T-helper 1 cell treated with Interleukin-12 subunit alpha and Interleukin-12 subunit beta and Interleukin-4 antibody, amounts not matched to agents 30 μg/mL and 1 μg/mL, for 36 hours (primary cell): ENCODE results near the gene CUL1.
A peak's percentile ranks its signal among the peaks of the same experiment; 100 is the strongest.
"Not testable (repeated sequence)": the region's sequence is repeated elsewhere in the genome, so short reads cannot be mapped to it uniquely, and the experiment has no call there.

Experiments
- H3K27ac Mint-ChIP-seq: one replicate; pipeline ENCODE4 v1.8.0; 2021; ENCODE audit warnings: mild to moderate bottlenecking, mixed read lengths
- H3K27me3 Mint-ChIP-seq: one replicate; pipeline ENCODE4 v1.8.0; 2021; ENCODE audit warnings: low read depth, mixed read lengths
- H3K36me3 Mint-ChIP-seq: one replicate; pipeline ENCODE4 v1.8.0; 2021; ENCODE audit warnings: low read depth, mixed read lengths
- H3K4me1 Mint-ChIP-seq: one replicate; pipeline ENCODE4 v1.8.0; 2021; ENCODE audit warnings: low read depth, mixed read lengths
- H3K4me3 Mint-ChIP-seq: one replicate; pipeline ENCODE4 v1.8.0; 2021; ENCODE audit warnings: mild to moderate bottlenecking, moderate library complexity, mixed read lengths
- H3K9me3 Mint-ChIP-seq: one replicate; pipeline ENCODE4 v1.8.0; 2021; ENCODE audit warnings: mixed read lengths

The CUL1 gene

GRCh38 chr7:148702876-148703670, 4.4 kb downstream of the CUL1 start:
- peaks cover 45% of the 10 kb centered on the region for H3K4me1 Mint-ChIP-seq
- no peaks in the 10 kb centered on the region for H3K27me3 Mint-ChIP-seq
- H3K4me3 Mint-ChIP-seq = no peak overlapping the region
- H3K36me3 Mint-ChIP-seq = peaks cover 5% of the 10 kb centered on the region
- H3K27ac Mint-ChIP-seq = no peak overlapping the region
- H3K9me3 Mint-ChIP-seq = no peaks in the 10 kb centered on the region

GRCh38 chr7:148703671-148703962, 4.9 kb downstream of the CUL1 start:
- not testable (repeated sequence) for H3K27ac Mint-ChIP-seq, H3K36me3 Mint-ChIP-seq, H3K27me3 Mint-ChIP-seq, H3K4me3 Mint-ChIP-seq, H3K9me3 Mint-ChIP-seq
- peaks cover 50% of the 10 kb centered on the region for H3K4me1 Mint-ChIP-seq

- H3K27me3 Mint-ChIP-seq = no peaks in the 10 kb centered on the region
- no peak overlapping the region for H3K27ac Mint-ChIP-seq
- H3K4me3 Mint-ChIP-seq = no peak overlapping the region
- peaks cover 5% of the 10 kb centered on the region for H3K36me3 Mint-ChIP-seq
- H3K4me1 Mint-ChIP-seq = peaks cover 50% of the 10 kb centered on the region
- no peaks in the 10 kb centered on the region for H3K9me3 Mint-ChIP-seq
Observed at GRCh38 chr7:148704189-148704588, 5.5 kb downstream of the CUL1 start.

DNA sequence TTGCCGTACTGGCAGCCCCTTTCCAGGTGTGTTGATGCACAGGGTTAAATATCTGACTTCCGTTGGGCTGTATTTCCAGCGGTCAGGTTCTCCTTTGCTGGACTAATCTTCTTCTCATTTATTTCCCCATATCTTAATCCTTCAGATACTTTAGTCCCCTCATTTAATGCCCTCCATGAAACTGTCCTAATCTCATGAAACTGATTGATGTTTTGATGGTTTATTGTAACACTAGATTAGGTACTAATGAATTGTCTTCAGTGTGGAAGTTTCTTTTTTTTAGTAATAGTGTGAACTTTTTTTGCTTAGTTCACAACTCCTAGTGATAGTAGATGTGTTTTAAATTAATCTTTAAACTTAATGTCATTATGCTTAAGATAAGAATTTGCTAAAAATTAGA, 6.3 kb downstream of the CUL1 start:
- Mint-ChIP-seq H3K4me3 (no peak overlapping the region), H3K27me3 (no peaks in the 10 kb centered on the region), H3K4me1 (peaks cover 49% of the 10 kb centered on the region), H3K9me3 (no peaks in the 10 kb centered on the region), H3K36me3 (peaks cover 3% of the 10 kb centered on the region), H3K27ac (no peak overlapping the region)

DNA sequence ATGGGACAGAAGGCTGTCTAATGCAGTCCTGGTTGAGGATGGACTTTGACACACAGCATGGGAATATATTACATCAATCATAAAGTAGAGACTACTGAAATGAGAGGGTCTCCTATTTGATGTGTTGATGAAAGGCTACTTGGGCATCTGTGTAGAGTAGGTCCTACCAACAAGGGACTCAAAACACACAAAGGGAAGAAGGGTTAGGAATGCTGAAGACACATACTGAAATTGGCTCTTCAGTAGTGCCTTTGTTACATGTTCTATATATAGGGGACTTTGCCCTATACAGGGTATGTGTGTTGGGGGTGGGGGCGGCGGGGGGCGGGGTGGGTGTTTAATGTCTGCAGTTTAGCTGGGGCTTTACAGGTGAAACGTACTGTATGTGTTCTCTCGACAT, 7.7 kb downstream of the CUL1 start:
- H3K36me3 Mint-ChIP-seq = no peaks in the 10 kb centered on the region
- H3K4me1 Mint-ChIP-seq = peaks cover 39% of the 10 kb centered on the region
- H3K4me3 Mint-ChIP-seq = no peak overlapping the region
- no peaks in the 10 kb centered on the region for H3K9me3 Mint-ChIP-seq
- no peaks in the 10 kb centered on the region for H3K27me3 Mint-ChIP-seq
- H3K27ac Mint-ChIP-seq = no peak overlapping the region

DNA sequence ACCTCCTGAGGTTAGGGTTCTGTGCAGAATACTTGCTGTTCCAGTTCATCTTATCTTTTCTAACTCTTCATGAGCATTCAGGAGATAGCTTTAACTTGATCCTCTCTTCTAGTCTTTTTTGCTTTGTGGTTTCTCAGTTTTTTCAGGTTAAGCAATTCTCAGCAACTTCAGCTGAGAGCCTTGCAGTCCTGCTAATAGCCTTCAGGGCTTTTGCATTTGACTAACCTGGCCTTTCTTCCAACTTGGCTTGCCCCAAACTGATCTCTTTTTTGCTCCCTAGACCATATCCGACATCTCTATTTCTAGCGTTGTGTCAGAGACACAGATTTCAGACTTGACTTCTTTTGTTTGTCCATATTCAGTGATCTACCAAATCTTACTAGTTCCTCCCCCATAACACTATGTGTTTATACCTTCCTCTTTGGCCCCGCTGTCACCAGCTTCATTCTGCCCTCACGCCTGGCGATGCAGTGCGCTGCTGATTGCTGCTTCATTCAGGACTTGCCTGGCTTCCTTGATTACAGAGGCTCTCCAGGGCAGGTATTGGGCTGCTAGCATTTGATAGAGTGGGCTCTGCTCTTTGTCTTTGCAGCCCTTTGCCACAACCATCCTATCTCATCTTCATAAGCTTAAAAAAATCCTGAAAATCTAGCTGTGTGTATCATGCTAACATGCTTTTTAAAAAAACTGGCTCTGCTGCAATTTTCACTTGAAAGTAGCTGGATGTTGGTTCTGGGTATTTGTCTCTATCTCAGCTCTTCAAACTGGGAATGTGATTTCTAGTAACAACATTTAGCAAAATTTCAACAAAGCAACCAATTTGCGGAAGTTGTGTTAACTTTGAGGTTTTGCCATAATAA, 9.6 kb downstream of the CUL1 start:
- H3K36me3 Mint-ChIP-seq = peaks cover 5% of the 10 kb centered on the region
- H3K9me3 Mint-ChIP-seq = no peaks in the 10 kb centered on the region
- peaks cover 33% of the 10 kb centered on the region for H3K4me1 Mint-ChIP-seq
- H3K27ac Mint-ChIP-seq = peak overlapping the region; percentile 31
- no peaks in the 10 kb centered on the region for H3K27me3 Mint-ChIP-seq
- H3K4me3 Mint-ChIP-seq = no peak overlapping the region

DNA sequence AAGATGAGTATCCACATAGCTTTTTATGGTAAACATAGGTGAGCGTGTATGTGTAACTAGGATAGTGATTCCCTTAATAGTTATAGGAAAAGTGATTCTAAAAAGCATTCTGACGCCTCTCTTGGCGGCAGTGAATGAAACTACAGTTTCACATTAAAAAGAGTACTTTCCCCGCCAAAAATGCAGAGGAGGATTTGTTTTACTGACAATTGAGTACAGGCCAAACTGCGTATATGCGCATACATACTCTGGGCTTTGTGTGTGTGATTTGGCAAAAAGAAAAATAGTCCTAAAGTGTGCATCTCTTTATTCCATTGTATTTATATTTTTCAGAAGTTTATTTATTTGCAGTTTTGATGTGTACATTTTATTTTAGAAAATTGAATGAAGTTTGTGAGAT, 10.3 kb downstream of the CUL1 start:
- Mint-ChIP-seq H3K36me3 (peaks cover 6% of the 10 kb centered on the region), H3K4me1 (peaks cover 31% of the 10 kb centered on the region), H3K9me3 (no peaks in the 10 kb centered on the region), H3K27me3 (no peaks in the 10 kb centered on the region), H3K4me3 (no peak overlapping the region), H3K27ac (no peak overlapping the region)

- not testable (repeated sequence) for H3K36me3 Mint-ChIP-seq, H3K9me3 Mint-ChIP-seq, H3K4me3 Mint-ChIP-seq, H3K27me3 Mint-ChIP-seq, H3K27ac Mint-ChIP-seq
- peaks cover 33% of the 10 kb centered on the region for H3K4me1 Mint-ChIP-seq
Observed at GRCh38 chr7:148710426-148710825, 11.7 kb downstream of the CUL1 start.

- Mint-ChIP-seq H3K27me3 (no peaks in the 10 kb centered on the region), H3K4me1 (peaks cover 34% of the 10 kb centered on the region), H3K9me3 (peaks cover 2% of the 10 kb centered on the region), H3K4me3 (no peak overlapping the region), H3K36me3 (peaks cover 13% of the 10 kb centered on the region), H3K27ac (no peak overlapping the region)
Observed at GRCh38 chr7:148711191-148712102, 12.7 kb downstream of the CUL1 start.

GRCh38 chr7:148712678-148713329, 14.1 kb downstream of the CUL1 start:
- H3K27ac Mint-ChIP-seq = no peak overlapping the region
- H3K4me3 Mint-ChIP-seq = no peak overlapping the region

GRCh38 chr7:148714498-148714897, 15.8 kb downstream of the CUL1 start:
- no peak overlapping the region for H3K27ac Mint-ChIP-seq
- H3K27me3 Mint-ChIP-seq = no peaks in the 10 kb centered on the region
- H3K36me3 Mint-ChIP-seq = peaks cover 20% of the 10 kb centered on the region
- peaks cover 27% of the 10 kb centered on the region for H3K4me1 Mint-ChIP-seq
- H3K4me3 Mint-ChIP-seq = no peak overlapping the region
- H3K9me3 Mint-ChIP-seq = peaks cover 6% of the 10 kb centered on the region

More at GRCh38 chr7:148712678-148713329, 14.1 kb downstream of the CUL1 start:
- H3K27me3 Mint-ChIP-seq = no peaks in the 10 kb centered on the region
- peaks cover 32% of the 10 kb centered on the region for H3K4me1 Mint-ChIP-seq
- peaks cover 20% of the 10 kb centered on the region for H3K36me3 Mint-ChIP-seq
- H3K9me3 Mint-ChIP-seq = peaks cover 6% of the 10 kb centered on the region

DNA sequence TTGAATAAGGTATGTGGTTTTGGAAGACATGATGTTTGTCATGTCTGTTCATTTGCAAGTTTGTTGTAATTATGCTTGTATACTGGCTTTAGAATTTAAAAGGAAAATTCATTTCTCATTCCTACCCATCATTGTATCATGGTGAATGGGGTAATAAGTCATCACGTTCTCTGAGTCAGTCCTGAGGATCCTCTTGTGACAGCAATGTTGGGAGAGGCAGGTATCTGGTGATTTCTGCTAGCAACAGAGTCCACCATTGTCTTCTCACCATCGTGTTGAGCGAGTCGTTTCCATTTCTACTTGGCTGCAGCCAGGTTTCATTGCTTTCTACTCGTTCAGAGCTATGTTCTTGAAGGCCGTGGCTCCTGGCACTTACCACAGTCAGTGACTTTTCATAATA, 16.3 kb downstream of the CUL1 start:
- H3K27me3 Mint-ChIP-seq = no peaks in the 10 kb centered on the region
- H3K27ac Mint-ChIP-seq = no peak overlapping the region
- no peak overlapping the region for H3K4me3 Mint-ChIP-seq
- H3K4me1 Mint-ChIP-seq = peaks cover 28% of the 10 kb centered on the region
- peaks cover 20% of the 10 kb centered on the region for H3K36me3 Mint-ChIP-seq
- H3K9me3 Mint-ChIP-seq = peaks cover 6% of the 10 kb centered on the region

GRCh38 chr7:148717266-148717793, 18.6 kb downstream of the CUL1 start:
- Mint-ChIP-seq H3K27me3 (no peaks in the 10 kb centered on the region), H3K4me1 (peaks cover 37% of the 10 kb centered on the region), H3K9me3 (peaks cover 6% of the 10 kb centered on the region), H3K4me3 (no peak overlapping the region), H3K36me3 (peaks cover 19% of the 10 kb centered on the region), H3K27ac (no peak overlapping the region)

DNA sequence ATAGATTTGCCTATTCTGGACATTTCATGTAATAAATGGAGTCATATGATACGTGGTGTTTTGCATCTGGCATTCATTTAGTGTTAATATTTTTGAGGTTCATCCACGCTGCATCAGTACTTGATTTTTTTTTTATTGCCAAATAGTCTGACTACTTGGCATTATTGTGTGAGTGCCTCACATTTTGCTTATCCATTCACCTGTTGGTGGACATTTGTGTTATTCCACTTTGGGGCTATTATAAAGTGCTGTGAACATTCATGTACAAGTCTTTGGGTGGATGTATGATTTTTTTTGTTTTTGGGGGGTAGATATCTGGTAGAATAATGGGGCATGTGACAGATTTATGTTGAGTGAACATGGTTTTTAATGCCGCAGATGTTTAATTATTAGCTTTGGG, 19.7 kb downstream of the CUL1 start:
- Mint-ChIP-seq H3K36me3 (peaks cover 14% of the 10 kb centered on the region), H3K4me1 (peaks cover 43% of the 10 kb centered on the region), H3K9me3 (peaks cover 6% of the 10 kb centered on the region), H3K4me3 (no peak overlapping the region), H3K27me3 (no peaks in the 10 kb centered on the region), H3K27ac (no peak overlapping the region)
